ENCODE measurements around the gene ZSCAN22.
A peak's percentile ranks its signal among the peaks of the same experiment; 100 is the strongest.
"Not testable (repeated sequence)": the region's sequence is repeated elsewhere in the genome, so short reads cannot be mapped to it uniquely, and the experiment has no call there.

The ZSCAN22 gene

DNA sequence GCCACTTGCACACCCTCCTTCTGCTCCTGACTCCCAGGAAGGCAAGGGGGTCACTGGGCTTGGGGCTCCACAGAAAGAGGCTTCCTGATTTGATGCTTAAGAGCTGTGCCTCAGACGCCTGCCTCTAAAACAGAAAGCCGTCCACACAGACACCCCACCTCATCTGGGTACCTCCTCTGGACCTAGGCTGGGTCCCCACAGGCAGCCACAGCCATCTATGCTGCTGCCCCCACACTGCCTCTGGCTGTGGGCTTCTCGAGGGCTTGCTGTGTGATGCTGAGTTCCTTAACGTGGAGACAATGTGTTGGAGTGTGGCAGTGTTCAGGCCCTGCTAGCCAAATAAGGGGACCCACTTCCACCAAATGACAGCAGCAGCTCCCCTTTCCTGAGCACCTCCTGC, 8.5 kb upstream of the ZSCAN22 start:
- no peak for DNase-seq (ENCODE audit: low spot score)

DNA sequence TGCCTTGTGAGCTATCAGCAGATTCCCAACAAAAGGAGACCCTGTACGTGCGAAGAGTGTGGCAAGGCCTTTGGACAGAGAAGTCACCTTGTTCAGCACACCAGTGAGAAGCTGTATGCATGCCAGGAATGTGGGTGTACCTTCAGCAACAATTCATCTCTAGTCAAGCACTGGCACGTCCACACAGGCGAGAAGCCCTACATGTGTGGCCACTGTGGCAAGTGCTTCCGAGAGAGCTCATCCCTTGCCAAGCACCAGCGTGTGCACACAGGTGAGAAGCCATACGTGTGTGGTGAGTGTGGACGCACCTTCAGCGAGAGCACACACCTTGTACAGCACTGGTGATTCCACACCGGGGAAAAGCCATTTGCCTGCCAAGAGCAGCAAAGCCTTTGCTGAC, 7.6 kb upstream of the ZSCAN22 start:
- no peak for DNase-seq (ENCODE audit: low spot score)

DNA sequence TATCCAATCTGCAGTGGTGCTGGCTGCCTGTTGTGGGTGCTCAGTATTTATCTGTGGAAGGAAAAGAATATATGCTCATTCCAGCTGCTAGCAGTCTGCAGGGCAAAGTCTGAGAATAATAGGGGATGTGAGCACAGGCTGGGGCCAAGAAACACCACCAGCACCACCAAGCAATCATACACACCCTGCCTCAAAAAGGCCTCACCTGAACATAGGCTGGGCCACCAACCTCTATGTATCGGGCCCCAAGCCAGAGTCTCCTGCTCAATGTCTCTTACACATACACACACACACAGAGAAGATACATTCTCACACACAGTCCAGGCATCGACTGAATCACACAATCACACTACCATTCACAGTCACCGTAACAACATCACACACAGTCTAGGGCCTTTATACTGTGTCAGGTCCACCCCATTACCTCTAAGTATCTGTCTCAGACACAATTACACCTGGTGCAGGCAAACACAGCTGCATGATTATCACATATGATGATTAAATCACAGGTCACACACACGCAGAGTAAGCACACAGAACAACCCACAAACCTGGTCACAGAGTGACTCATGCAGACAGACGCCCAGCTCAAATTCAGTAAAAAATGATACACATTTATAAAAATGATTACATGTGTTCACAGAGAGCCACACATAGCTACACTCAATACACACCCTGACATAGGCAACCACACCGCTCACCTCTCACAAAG, 1.3 kb upstream of the ZSCAN22 start:
- no peak for DNase-seq (ENCODE audit: low spot score)

DNA sequence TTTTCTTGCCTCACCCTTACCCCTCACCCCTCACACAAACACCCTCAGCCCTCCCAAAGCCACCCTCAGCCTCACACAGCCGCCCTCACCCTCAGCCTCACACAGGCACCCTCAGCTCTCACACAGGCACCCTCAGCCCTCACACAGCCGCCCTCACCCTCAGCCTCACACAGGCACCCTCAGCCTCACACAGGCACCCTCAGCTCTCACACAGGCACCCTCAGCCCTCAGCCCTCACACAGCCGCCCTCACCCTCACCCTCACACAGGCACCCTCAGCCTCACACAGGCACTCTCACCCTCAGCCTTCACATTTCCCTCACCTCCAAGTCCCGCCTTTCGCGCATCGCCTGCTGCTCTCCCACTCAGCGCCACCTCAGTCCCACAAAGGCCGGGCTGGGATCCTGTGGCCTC, 287 bp upstream of the ZSCAN22 start:
- DNase-seq (ENCODE audit: low spot score), result no peak

DNA sequence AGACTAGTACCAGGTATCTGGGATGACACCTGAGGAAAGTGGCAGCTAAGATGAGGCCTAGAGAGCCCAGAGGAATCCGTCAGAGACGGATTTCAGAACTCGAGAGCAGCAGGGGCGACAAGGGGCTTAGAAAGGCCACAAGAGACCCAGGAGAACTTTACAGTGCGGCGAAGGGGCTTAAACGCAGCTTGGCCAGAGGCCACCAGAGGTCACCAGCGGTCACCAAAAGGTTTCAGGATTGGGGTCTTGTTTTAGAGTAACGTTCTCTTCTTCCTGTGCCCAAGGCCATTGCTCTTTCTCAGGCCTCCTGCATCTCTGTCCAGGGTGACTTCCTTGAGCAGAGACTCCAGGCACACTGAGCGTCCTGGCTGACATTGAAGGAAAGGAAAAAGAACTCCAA, 2.2 kb downstream of the ZSCAN22 start:
- peak; percentile 44 for DNase-seq (ENCODE audit: low spot score)

DNA sequence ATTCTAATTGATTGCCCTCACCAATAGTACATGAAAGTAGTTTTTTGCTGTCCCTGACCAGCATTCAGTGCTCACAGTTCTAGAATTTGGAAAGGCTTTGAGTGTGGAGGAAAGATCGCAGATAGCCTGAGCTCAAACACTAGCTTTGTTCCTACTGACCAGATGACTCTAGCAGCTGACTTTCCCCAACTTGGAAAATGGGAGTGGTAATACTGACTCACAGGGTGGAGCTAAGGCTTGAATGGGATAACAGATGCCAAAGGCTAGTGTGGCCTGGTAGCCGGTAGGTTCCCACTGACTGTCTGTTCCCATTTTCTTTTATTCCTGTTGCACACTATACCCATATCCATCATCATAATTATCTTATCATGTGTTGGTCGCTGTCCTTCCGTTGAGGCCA, 3.7 kb downstream of the ZSCAN22 start:
- no peak for DNase-seq (ENCODE audit: low spot score)

DNA sequence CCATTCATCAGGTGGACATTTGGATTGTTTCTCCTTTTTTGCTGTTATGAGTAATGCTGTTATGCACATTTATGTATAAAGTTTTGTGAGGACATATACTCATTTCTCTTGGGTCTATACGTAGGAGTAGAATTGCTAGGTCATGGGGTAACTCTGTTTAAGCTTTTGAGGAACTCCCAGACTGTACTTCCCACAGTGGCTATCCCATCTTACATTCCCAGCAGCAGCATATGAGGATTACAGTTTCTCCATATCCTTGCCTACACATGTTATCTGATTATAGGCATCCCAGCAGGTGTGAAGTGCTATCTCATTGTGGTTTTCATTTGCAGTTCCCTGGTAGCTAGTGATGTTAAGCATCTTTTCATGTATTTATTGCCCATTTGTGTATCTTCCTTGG, 5.9 kb downstream of the ZSCAN22 start:
- DNase-seq (ENCODE audit: low spot score), result no peak

DNA sequence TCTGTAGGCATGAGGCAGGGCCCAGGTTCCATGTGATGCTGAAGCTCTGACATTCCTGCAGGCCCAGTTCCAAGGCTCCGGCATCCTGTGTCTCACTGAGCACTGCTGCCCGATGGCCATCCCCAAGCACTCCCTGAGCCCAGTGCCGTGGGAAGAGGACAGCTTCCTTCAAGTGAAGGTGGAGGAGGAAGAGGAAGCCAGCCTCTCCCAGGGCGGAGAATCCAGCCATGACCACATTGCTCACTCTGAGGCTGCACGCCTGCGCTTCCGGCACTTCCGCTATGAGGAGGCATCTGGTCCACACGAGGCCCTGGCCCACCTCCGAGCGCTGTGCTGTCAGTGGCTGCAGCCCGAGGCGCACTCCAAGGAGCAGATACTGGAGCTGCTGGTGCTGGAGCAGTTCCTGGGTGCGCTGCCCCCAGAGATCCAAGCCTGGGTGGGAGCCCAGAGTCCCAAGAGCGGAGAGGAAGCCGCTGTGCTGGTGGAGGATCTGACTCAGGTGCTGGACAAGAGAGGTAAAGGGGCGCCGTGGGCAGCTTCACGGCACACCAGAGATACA, 8.0 kb downstream of the ZSCAN22 start:
- DNase-seq (ENCODE audit: low spot score), result no peak

DNA sequence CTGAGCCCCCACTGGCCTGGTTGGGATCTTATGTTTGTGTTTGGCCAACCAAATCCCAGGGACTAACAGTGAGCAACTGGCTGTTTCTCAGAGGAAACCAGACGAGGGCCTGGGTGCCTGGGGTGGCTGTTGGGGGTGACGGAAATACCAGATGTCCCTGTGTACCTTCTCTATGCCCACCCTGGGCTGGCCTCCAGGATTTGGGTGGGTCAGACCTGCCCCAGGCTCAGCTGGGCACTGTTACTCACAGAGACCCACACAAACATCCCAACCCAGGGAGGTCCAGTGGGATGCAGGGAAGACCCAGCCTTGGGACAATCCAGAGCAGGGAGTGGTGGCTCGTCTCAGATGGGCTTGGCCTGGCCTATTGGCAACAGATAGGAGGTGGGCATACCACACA, 8.8 kb downstream of the ZSCAN22 start:
- no peak for DNase-seq (ENCODE audit: low spot score)

DNA sequence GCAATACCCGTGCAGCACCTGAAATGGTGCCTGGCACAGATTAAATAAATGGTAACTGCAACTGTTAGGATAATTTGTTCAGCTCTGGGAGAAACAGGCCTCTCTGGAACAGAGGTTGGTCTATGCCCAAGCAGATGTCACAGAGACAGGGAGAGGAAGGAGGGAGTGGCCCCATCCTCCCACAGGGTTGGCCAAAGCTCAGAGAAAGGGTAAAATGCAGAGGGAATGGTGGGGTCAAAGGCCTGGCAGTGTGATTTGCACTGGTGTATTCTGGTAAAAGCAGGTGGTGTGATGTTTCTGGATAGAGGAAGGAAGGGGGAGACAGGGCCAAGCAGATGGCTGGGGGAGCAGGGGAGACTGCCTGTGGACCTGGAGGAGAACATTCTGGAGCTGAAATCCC, 9.4 kb downstream of the ZSCAN22 start:
- no peak for DNase-seq (ENCODE audit: low spot score)

DNA sequence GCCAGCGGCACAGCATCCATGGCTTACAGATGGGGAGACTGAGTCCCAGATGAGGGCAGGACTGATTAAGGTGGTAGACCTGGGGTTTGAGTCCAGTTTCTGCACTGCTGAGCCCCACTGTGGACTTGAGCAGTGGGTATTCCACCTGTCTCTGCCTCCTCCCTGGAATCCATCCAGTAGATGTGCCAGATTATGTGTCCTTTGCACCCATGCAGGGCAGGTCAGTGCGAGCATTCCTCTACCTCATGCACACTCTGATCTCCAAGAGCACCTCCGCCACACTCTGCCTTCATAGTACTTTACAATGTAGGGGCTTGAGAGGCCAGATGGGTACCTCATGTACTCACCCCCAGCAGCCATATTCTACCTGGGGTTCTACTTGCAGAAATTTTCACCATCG, 10.0 kb downstream of the ZSCAN22 start:
- no peak for DNase-seq (ENCODE audit: low spot score)

DNA sequence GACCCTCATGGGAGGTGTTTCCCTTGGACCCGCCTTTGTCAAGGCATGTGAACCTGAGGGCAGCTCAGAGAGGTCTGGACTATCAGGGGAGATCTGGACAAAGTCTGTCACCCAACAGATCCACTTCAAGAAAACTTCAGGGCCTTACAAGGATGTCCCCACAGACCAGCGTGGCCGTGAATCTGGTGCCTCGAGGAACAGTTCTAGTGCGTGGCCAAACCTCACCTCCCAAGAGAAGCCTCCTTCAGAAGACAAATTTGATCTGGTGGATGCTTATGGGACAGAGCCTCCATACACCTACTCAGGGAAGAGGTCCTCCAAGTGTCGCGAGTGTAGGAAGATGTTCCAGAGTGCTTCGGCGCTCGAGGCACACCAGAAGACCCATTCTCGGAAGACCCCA, 11.5 kb downstream of the ZSCAN22 start:
- no peak for DNase-seq (ENCODE audit: low spot score)

DNA sequence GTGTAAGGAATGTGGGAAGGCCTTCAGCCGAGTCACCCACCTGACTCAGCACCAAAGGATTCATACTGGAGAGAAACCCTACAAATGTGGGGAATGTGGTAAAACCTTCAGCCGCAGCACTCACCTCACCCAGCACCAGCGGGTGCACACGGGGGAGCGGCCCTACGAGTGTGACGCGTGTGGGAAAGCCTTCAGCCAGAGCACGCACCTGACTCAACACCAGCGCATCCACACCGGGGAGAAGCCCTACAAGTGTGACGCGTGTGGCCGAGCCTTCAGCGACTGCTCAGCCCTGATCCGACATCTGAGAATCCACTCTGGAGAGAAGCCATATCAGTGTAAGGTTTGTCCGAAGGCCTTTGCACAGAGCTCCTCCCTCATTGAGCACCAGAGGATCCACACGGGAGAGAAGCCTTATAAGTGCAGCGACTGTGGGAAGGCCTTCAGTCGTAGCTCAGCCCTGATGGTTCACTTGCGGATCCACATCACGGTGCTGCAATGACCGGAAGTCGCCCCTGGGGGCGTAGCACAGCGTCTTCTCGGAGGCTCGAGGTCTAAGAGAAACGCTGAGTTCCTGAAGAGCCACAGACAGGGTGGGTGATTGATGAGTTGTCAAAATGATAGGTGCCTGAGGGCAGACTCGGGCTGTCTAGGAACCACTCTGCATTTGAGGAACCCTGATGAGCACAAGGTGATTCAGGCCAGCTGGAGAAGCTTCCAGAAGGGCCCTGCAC, 12.2 kb downstream of the ZSCAN22 start:
- no peak for DNase-seq (ENCODE audit: low spot score)

DNA sequence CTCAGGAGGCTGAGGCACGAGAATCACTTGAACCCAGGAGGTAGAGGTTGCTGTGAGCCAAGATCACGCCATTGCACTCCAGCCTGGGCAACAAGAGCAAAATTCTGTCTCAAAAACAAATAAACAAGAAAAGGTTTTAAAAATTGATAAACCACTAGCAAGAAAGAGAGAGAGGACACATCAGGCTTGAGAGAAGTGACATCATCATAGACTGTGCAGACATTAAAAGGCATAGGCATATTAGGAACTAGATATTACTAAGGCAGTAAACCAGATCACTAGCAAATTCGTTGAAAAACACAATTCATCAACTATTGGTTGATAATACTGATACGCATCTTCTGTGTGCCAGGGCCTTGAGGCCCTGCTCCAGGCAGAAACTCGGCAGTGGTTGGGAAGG, 18.8 kb downstream of the ZSCAN22 start:
- DNase-seq (ENCODE audit: low spot score), result no peak

DNA sequence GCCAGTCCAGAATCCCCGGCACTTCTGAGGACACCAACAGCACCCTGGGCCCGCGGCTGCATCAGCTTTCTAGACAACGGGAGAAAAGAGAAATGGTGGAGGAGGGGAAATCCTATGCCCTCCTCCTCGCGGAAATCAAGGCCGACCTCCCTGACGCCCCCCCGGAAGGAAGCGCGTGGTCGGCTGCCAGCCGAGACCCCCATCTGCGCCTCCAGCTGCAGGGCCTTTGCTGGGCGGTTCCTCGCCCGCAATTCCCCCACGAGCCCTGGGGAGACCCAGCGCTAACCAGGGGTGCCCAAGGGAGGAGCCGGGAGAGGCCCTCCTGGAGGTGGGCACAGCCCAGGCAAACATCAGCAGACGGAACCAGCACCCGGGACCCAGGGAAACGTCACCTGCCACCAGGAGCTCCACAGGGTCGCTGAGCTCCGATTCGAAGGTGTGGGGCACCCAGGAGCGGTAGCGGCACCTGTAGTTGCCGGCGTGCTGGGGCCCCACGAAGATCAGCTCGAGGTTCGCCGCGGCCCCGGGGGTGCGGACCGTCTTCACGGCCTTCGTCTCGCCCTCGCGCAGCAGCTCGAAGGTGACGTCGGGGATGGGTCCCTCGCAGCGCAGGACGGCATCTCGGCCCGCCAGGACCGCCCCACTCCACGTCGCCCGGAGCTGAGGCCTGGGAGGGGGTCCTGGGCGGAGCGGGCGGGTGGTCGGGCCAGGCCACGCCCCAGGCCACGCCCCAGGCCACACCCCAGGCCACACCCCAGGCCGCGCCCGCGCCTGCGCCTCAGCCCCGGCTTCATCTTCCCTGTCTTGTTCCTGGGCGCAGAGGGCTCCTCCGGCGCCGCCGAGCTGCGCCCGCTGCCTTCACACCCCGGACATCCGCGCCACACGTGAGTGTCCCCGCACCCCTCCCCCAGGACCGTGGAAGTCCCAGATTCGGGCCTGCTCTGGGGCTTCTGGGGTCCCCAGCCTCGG, 20.5 kb downstream of the ZSCAN22 start:
- peak; percentile 99 for DNase-seq (ENCODE audit: low spot score)

DNA sequence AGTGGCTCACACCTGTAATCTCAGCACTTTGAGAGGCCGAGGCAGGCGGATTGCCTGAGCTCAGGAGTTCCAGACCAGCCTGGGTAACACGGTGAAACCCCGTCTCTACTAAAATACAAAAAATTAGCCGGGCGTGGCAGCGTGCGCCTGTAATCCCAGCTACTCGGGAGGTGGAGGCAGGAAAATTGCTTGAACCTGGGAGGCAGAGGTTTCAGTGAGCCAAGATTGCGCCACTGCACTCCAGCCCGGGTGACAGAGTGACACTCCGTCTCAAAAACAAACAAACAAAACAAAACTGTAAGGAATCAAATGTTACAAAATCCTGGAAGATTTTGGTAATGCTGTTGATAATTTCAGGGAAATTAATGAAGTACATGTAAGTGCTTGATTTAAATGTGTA, 21.3 kb downstream of the ZSCAN22 start:
- DNase-seq (ENCODE audit: low spot score), result not testable (repeated sequence)

DNA sequence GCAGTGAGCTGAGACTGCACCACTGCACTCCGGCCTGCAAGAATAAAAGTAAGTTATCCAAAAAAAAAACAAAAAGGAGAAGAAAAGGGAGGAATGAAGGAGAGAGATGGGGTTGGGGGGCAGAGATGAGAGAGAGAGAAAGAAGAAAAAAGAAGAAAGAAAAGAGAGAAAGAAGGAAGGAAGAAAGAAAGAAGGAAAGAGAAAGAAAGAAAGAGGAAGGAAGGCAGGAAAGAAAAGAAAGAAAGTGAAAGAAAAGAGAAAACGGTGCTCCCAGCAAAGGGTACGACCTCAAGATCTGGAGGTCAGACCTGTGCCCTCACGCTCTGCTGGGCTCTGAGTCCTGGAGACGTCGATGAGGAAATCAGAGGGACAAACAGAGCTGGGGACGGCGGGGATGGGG, 22.8 kb downstream of the ZSCAN22 start:
- DNase-seq (ENCODE audit: low spot score), result no peak

DNA sequence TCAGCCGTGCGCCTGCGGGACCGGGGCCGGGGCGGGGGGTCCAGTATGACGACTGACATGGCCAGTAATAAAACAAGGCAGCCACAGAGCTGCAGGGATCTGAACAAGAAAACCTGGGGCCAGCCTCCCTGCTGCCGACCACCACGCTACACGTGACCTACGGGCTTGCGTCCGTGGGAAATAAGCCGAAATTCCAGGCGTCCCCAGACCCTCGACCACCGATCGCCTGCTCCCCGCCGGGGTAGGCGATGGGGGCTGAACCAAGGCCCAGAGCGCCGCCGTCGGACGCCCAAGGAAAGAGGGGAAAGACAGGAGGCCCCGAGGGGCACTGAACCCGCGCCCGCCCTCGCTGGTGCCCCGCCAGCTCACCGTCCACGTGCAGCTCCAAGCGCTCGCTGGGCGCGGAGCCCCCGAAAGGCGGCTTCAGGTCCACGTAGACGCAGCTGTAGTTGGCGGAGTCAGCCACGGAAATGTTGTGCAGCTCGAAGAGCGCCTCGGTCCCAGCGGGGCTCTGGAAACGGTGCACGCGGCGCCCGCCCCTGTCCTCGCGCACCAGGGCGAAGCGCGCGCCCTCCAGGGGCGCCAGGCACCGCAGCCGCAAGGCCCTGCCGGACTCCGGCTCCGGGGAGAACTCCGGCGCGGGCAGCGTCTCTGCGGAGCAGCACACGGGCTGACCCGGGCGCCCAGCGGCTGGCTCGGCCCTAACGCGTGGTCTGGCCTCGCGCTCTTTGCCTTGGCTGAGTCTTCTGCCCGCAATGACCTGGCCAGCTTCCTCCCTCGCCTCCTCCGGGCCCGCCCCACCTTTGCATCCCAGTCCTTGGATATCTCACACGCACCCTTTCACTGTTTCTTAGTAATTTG, 23.4 kb downstream of the ZSCAN22 start:
- DNase-seq (ENCODE audit: low spot score), result no peak

DNA sequence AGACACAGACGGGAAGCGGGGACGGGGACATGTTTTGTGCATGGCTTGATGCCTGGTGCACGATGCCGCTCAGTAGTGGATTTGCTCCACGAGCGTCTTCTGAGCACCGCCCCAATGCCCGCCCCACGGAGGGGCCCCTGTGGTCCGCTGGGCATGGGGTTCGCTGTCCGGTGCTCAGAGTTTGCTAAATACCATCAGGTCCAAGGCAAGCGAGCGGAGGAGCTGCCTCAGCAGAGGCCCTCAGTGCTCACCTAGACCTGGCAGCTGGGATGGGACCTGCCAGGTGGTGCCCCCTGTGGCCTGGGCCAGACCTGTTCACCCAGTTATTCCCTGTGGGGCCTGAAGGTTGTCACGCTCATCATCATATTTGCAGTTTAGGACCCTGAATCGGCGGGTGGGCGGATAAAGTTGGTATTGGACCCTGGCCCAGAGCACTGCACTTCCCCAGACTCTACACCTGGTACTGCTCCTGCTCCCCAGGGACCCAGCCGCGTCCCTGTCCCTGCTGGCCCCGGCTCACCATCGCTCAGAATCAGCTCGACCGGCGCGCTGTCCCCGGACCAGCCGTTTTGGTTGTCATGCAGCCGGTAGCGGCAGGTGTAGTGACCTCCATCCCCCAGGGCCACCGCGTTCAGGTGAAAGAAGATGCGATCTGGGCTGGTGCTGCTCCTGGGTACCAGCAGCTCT, 24.2 kb downstream of the ZSCAN22 start:
- DNase-seq (ENCODE audit: low spot score), result no peak

DNA sequence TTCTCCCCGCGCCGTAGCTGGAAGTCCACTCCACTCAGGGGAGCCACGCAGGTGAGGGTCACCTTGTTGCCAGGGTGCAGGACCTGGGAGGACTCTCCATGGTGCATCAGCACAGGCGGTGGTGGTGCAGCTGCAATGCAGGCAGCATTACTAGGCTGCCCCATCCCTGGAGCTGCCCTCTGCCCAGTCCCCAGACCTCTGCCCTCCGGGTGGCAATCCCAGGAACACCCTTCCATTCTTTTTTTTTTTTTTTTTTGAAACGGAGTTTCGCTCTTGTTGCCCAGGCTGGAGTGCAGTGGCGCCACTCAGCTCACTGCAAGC, 24.7 kb downstream of the ZSCAN22 start:
- no peak for DNase-seq (ENCODE audit: low spot score)
